Measurements from ENCODE around the gene IFIT3. TPM values are rescaled to one million over a fixed set of nuclear protein-coding genes. Genes with fewer than 3 reads are reported as not detected.
A peak's percentile ranks its signal among the peaks of the same experiment; 100 is the strongest.
"Not testable (repeated sequence)": the region's sequence is repeated elsewhere in the genome, so short reads cannot be mapped to it uniquely, and the experiment has no call there.

Gene IFIT3
- total RNA-seq, 3 donors from 2014 or later, result 5.8 to 12.7 (median 11.2) TPM

DNA sequence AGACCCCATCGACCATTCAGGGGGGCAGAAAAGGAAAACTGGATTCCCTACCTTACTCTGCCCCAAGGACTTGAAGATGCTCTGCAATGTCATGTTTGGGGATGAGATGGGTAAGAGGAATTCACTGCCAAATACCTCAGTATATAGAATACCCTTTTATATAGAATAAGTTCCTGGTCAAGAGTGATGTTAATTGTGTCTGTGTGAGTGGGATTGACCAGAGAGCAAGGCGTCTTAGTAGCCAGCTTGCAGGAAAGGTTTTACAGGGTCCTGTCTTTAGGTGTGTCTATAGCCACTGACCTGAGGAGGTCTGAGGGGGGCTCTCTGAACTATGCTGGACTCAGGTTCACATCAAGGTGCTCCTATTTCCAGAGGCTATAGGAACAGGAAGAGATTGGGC lies 1.4 kb downstream of the IFIT3 start:
- TF ChIP-seq, protein P1, sequence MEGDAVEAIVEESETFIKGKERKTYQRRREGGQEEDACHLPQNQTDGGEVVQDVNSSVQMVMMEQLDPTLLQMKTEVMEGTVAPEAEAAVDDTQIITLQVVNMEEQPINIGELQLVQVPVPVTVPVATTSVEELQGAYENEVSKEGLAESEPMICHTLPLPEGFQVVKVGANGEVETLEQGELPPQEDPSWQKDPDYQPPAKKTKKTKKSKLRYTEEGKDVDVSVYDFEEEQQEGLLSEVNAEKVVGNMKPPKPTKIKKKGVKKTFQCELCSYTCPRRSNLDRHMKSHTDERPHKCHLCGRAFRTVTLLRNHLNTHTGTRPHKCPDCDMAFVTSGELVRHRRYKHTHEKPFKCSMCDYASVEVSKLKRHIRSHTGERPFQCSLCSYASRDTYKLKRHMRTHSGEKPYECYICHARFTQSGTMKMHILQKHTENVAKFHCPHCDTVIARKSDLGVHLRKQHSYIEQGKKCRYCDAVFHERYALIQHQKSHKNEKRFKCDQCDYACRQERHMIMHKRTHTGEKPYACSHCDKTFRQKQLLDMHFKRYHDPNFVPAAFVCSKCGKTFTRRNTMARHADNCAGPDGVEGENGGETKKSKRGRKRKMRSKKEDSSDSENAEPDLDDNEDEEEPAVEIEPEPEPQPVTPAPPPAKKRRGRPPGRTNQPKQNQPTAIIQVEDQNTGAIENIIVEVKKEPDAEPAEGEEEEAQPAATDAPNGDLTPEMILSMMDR (IDR thresholded peaks at IDR 0.05), result no peak
- DNase-seq (no peak), ATAC-seq (no peak)
- Histone ChIP-seq H3K36me3 (ENCODE audit: low read depth) (no peaks in the 10 kb centered on the region), H3K4me3 (no peak overlapping the region), H3K4me1 (ENCODE audit: low read depth) (peaks cover 16% of the 10 kb centered on the region), H3K9me3 (no peaks in the 10 kb centered on the region)
- intact Hi-C loops (cut with DNase I, micrococcal nuclease), result no loop called here

- H3K4me3 ChIP-seq; intact Hi-C loops (cut with DNase I, micrococcal nuclease); DNase-seq; H3K36me3 ChIP-seq (ENCODE audit: low read depth); ATAC-seq; H3K9me3 ChIP-seq: not testable (repeated sequence)
- peaks cover 17% of the 10 kb centered on the region for H3K4me1 ChIP-seq (ENCODE audit: low read depth)
Measured at GRCh38 chr10:89330014-89330413, 2.2 kb downstream of the IFIT3 start.

- TF ChIP-seq, protein P1 (IDR thresholded peaks at IDR 0.05), result no peak
- peaks cover 17% of the 10 kb centered on the region for H3K4me1 ChIP-seq (ENCODE audit: low read depth)
- no peak overlapping the region for H3K4me3 ChIP-seq
- intact Hi-C loops (cut with DNase I, micrococcal nuclease), result no loop called here
- no peak for ATAC-seq
- H3K36me3 ChIP-seq (ENCODE audit: low read depth), result no peaks in the 10 kb centered on the region
- DNase-seq, result no peak
- H3K9me3 ChIP-seq, result no peaks in the 10 kb centered on the region
Measured at GRCh38 chr10:89330537-89331212, 2.9 kb downstream of the IFIT3 start.

- H3K36me3 ChIP-seq (ENCODE audit: low read depth); H3K9me3 ChIP-seq; DNase-seq; ATAC-seq; intact Hi-C loops (cut with DNase I, micrococcal nuclease); H3K4me3 ChIP-seq: not testable (repeated sequence)
- H3K4me1 ChIP-seq (ENCODE audit: low read depth), result peaks cover 17% of the 10 kb centered on the region
Measured at GRCh38 chr10:89331487-89332122, 3.8 kb downstream of the IFIT3 start.

- ATAC-seq (peak; percentile 84), DNase-seq (peak in 1 of 3 donors; percentile 48)
- Histone ChIP-seq H3K9me3 (no peaks in the 10 kb centered on the region), H3K36me3 (ENCODE audit: low read depth) (no peaks in the 10 kb centered on the region), H3K4me1 (ENCODE audit: low read depth) (peaks cover 17% of the 10 kb centered on the region), H3K4me3 (no peak overlapping the region)
- intact Hi-C loops (cut with DNase I, micrococcal nuclease), result no loop called here
- TF ChIP-seq, protein P1 (IDR thresholded peaks at IDR 0.05), result no peak
Measured at GRCh38 chr10:89332123-89332633, 4.4 kb downstream of the IFIT3 start.

DNA sequence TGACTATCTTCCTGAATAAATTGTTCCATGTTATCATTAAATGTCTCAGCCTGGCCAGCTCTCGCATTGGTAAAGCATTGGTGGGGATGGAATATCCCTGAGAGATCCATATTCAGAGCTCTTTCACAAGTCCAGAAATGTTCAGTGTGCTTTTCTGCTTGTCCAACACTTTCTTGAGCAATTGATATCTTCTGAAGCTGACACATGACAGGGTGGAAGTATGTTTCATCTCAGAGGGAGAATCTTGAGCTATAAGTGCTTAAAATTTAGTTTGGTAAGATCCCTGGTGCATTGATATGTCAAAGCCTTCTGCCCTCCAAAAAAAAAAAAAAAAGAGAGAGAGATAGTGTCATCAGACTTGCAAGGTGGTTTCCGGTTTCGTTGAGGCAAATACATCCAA lies 7.4 kb downstream of the IFIT3 start:
- intact Hi-C loops (cut with DNase I, micrococcal nuclease), result no loop called here
- ATAC-seq (no peak), DNase-seq (no peak)
- Histone ChIP-seq H3K36me3 (ENCODE audit: low read depth) (no peaks in the 10 kb centered on the region), H3K4me1 (ENCODE audit: low read depth) (peaks cover 17% of the 10 kb centered on the region), H3K9me3 (no peaks in the 10 kb centered on the region), H3K4me3 (no peak overlapping the region)
- TF ChIP-seq, protein P1 (IDR thresholded peaks at IDR 0.05), result no peak

Data from mucosa of descending colon (tissue), 3 donors.